Measurements from ENCODE around the gene PECR.

PECR gene

GRCh38 chr2:216031960-216032689 is 49.5 kb downstream of the PECR start:
- TF ChIP-seq MAX (IDR thresholded peaks at IDR 0.05) (no peak), EGR1 (IDR thresholded peaks at IDR 0.05) (no peak), REST (IDR thresholded peaks at IDR 0.05; ENCODE audit: low read depth) (no peak), TCF12 (IDR thresholded peaks at IDR 0.05; ENCODE audit: low read depth) (no peak)
- TF ChIP-seq, protein P1, sequence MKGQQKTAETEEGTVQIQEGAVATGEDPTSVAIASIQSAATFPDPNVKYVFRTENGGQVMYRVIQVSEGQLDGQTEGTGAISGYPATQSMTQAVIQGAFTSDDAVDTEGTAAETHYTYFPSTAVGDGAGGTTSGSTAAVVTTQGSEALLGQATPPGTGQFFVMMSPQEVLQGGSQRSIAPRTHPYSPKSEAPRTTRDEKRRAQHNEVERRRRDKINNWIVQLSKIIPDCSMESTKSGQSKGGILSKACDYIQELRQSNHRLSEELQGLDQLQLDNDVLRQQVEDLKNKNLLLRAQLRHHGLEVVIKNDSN (IDR thresholded peaks at IDR 0.05): no peak

GRCh38 chr2:216030216-216030615 is 51.4 kb downstream of the PECR start:
- TF ChIP-seq TAF1 (IDR thresholded peaks at IDR 0.05; ENCODE audit: low read depth): no peak
- no peak for TF ChIP-seq CREB1 (IDR thresholded peaks at IDR 0.05; ENCODE audit: low read depth)
- no peak for TF ChIP-seq ZBTB7A (IDR thresholded peaks at IDR 0.05; ENCODE audit: low read depth)
- TF ChIP-seq NFIC (IDR thresholded peaks at IDR 0.05): no peak
- TF ChIP-seq YY1 (IDR thresholded peaks at IDR 0.05; ENCODE audit: low read depth): no peak

- TF ChIP-seq CEBPB (IDR thresholded peaks at IDR 0.05) (no peak), MAX (IDR thresholded peaks at IDR 0.05) (no peak), TAF1 (IDR thresholded peaks at IDR 0.05; ENCODE audit: low read depth) (no peak), EGR1 (IDR thresholded peaks at IDR 0.05) (no peak), ZBTB7A (IDR thresholded peaks at IDR 0.05; ENCODE audit: low read depth) (no peak), CREB1 (IDR thresholded peaks at IDR 0.05; ENCODE audit: low read depth) (no peak), NFIC (IDR thresholded peaks at IDR 0.05) (no peak), RAD21 (IDR thresholded peaks at IDR 0.05; ENCODE audit: low read depth) (no peak), REST (IDR thresholded peaks at IDR 0.05; ENCODE audit: low read depth) (no peak), TCF12 (IDR thresholded peaks at IDR 0.05; ENCODE audit: low read depth) (no peak), YY1 (IDR thresholded peaks at IDR 0.05; ENCODE audit: low read depth) (no peak)
- TF ChIP-seq, protein P1 (IDR thresholded peaks at IDR 0.05): no peak
Measured at GRCh38 chr2:216029416-216030129, 52.0 kb downstream of the PECR start.

DNA sequence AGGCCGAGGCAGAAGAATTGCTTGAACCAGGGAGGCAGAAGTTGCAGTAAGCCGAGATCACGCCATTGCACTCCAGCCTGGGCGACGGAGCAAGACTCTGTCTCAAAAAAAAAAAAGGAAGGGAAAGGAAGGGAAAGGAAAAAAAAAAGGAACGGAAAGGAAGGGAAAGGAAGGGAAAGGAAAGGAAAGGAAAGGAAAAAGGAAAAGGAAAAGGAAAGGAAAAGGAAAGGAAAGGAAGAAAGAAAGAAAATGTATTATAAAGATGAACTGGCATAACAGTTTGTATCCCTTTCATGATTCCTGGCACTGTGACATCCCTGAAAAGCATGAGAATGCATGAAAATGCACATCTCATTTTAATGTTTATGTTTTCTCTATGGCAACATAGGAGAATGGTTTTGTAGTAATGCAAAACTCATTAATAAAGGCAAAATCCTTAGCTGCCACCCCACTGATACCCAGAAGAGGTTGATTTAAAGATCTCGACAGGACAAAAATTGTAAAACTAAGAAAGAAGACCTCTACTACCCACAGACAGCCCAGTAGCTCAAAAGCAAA is 56.8 kb downstream of the PECR start:
- no peak for TF ChIP-seq MAX (IDR thresholded peaks at IDR 0.05)
- TF ChIP-seq TAF1 (IDR thresholded peaks at IDR 0.05; ENCODE audit: low read depth): no peak
- TF ChIP-seq ZBTB7A (IDR thresholded peaks at IDR 0.05; ENCODE audit: low read depth): no peak
- no peak for TF ChIP-seq NFIC (IDR thresholded peaks at IDR 0.05)
- TF ChIP-seq, protein P1 (IDR thresholded peaks at IDR 0.05): no peak
- no peak for TF ChIP-seq EGR1 (IDR thresholded peaks at IDR 0.05)
- no peak for TF ChIP-seq FOXM1 (IDR thresholded peaks at IDR 0.05; ENCODE audit: borderline replicate concordance, low read depth)
- no peak for TF ChIP-seq TCF12 (IDR thresholded peaks at IDR 0.05; ENCODE audit: low read depth)
- TF ChIP-seq RAD21 (IDR thresholded peaks at IDR 0.05; ENCODE audit: low read depth): no peak
- no peak for TF ChIP-seq YY1 (IDR thresholded peaks at IDR 0.05; ENCODE audit: low read depth)
- TF ChIP-seq TEAD4 (IDR thresholded peaks at IDR 0.05): no peak
- TF ChIP-seq CREB1 (IDR thresholded peaks at IDR 0.05; ENCODE audit: low read depth): no peak
- TF ChIP-seq CEBPB (IDR thresholded peaks at IDR 0.05): no peak
- TF ChIP-seq EP300 (IDR thresholded peaks at IDR 0.05; ENCODE audit: borderline replicate concordance): no peak
- no peak for TF ChIP-seq REST (IDR thresholded peaks at IDR 0.05; ENCODE audit: low read depth)

All from Ishikawa (cell line).